Activated naive CD8-positive, alpha-beta T cell (primary cell): Measurements from ENCODE around the gene HCFC1R1.
"Not testable (repeated sequence)": the region's sequence is repeated elsewhere in the genome, so short reads cannot be mapped to it uniquely, and the experiment has no call there.

ENCODE experiments used
- H3K27ac Mint-ChIP-seq: one replicate; pipeline ENCODE4 v1.8.0; 2021; ENCODE audit warnings: mixed read lengths
- H3K27me3 Mint-ChIP-seq: one replicate; pipeline ENCODE4 v1.8.0; 2021; ENCODE audit warnings: mixed read lengths
- H3K36me3 Mint-ChIP-seq: one replicate; pipeline ENCODE4 v1.8.0; 2021; ENCODE audit warnings: mixed read lengths
- H3K4me1 Mint-ChIP-seq: one replicate; pipeline ENCODE4 v1.8.0; 2021; ENCODE audit warnings: low read depth, mixed read lengths
- H3K4me3 Mint-ChIP-seq: one replicate; pipeline ENCODE4 v1.8.0; 2021; ENCODE audit warnings: mild to moderate bottlenecking, mixed read lengths
- H3K9me3 Mint-ChIP-seq: one replicate; pipeline ENCODE4 v1.8.0; 2021; ENCODE audit warnings: low read depth, mixed read lengths

The HCFC1R1 gene

GRCh38 chr16:3023669-3024478 lies at the start of gene HCFC1R1, which contains the start of gene THOC6:
Gene HCFC1R1 (minus strand): TSS chr16:3023942. CDS start chr16:3023941, 1 bp downstream.
Gene THOC6 (plus strand): TSS chr16:3024035. CDS start chr16:3024327, 292 bp downstream.
- peaks cover 46% of the 10 kb centered on the region for H3K4me1 Mint-ChIP-seq
- peak within 1 kb of the TSS; percentile 96 for H3K27ac Mint-ChIP-seq
- no peaks in the 10 kb centered on the region for H3K36me3 Mint-ChIP-seq
- H3K27me3 Mint-ChIP-seq = peaks cover under 1% of the 10 kb centered on the region
- H3K4me3 Mint-ChIP-seq = peak within 1 kb of the TSS; percentile 87
- H3K9me3 Mint-ChIP-seq = no peaks in the 10 kb centered on the region

GRCh38 chr16:3073448-3073847 lies 49.7 kb upstream of the HCFC1R1 start:
- Mint-ChIP-seq H3K36me3 (peaks cover 12% of the 10 kb centered on the region), H3K27ac (peak overlapping the region; percentile 99), H3K9me3 (no peaks in the 10 kb centered on the region), H3K4me1 (peaks cover 78% of the 10 kb centered on the region), H3K27me3 (no peaks in the 10 kb centered on the region), H3K4me3 (peak overlapping the region; percentile 74)

- peak overlapping the region; percentile 99 for H3K27ac Mint-ChIP-seq
- H3K36me3 Mint-ChIP-seq = peaks cover 11% of the 10 kb centered on the region
- not testable (repeated sequence) for H3K9me3 Mint-ChIP-seq, H3K27me3 Mint-ChIP-seq, H3K4me3 Mint-ChIP-seq
- peaks cover 75% of the 10 kb centered on the region for H3K4me1 Mint-ChIP-seq
Observed at GRCh38 chr16:3072576-3073263, 49.0 kb upstream of the HCFC1R1 start.

- H3K9me3 Mint-ChIP-seq, H3K27me3 Mint-ChIP-seq, H3K4me3 Mint-ChIP-seq: not testable (repeated sequence)
- H3K4me1 Mint-ChIP-seq = peaks cover 72% of the 10 kb centered on the region
- H3K36me3 Mint-ChIP-seq = peaks cover 13% of the 10 kb centered on the region
- H3K27ac Mint-ChIP-seq = peak overlapping the region; percentile 46
Observed at GRCh38 chr16:3072148-3072547, 48.4 kb upstream of the HCFC1R1 start.

GRCh38 chr16:3071655-3072054 lies 47.9 kb upstream of the HCFC1R1 start:
- Mint-ChIP-seq H3K4me3 (no peak overlapping the region), H3K4me1 (peaks cover 69% of the 10 kb centered on the region), H3K27me3 (no peaks in the 10 kb centered on the region), H3K36me3 (peaks cover 15% of the 10 kb centered on the region), H3K27ac (peak overlapping the region; percentile 46), H3K9me3 (no peaks in the 10 kb centered on the region)

GRCh38 chr16:3070608-3071111 lies 46.9 kb upstream of the HCFC1R1 start:
- no peaks in the 10 kb centered on the region for H3K9me3 Mint-ChIP-seq
- H3K4me3 Mint-ChIP-seq = peak overlapping the region; percentile 69
- peaks cover 61% of the 10 kb centered on the region for H3K4me1 Mint-ChIP-seq
- H3K36me3 Mint-ChIP-seq = peaks cover 16% of the 10 kb centered on the region
- H3K27me3 Mint-ChIP-seq = no peaks in the 10 kb centered on the region
- peak overlapping the region; percentile 93 for H3K27ac Mint-ChIP-seq

- H3K4me1 Mint-ChIP-seq = peaks cover 58% of the 10 kb centered on the region
- peak overlapping the region; percentile 93 for H3K27ac Mint-ChIP-seq
- not testable (repeated sequence) for H3K27me3 Mint-ChIP-seq, H3K9me3 Mint-ChIP-seq
- peak overlapping the region; percentile 69 for H3K4me3 Mint-ChIP-seq
- peaks cover 18% of the 10 kb centered on the region for H3K36me3 Mint-ChIP-seq
Observed at GRCh38 chr16:3069146-3069545, 45.4 kb upstream of the HCFC1R1 start.

GRCh38 chr16:3068487-3068886 lies 44.7 kb upstream of the HCFC1R1 start:
- H3K4me3 Mint-ChIP-seq = peak overlapping the region; percentile 100
- peaks cover 55% of the 10 kb centered on the region for H3K4me1 Mint-ChIP-seq
- H3K27ac Mint-ChIP-seq = peak overlapping the region; percentile 96
- H3K9me3 Mint-ChIP-seq = no peaks in the 10 kb centered on the region
- peaks cover 18% of the 10 kb centered on the region for H3K36me3 Mint-ChIP-seq
- no peaks in the 10 kb centered on the region for H3K27me3 Mint-ChIP-seq

GRCh38 chr16:3066440-3066748 lies 42.7 kb upstream of the HCFC1R1 start:
- Mint-ChIP-seq H3K27me3 (no peaks in the 10 kb centered on the region), H3K4me3 (peak overlapping the region; percentile 100)

GRCh38 chr16:3065742-3066439 lies 42.1 kb upstream of the HCFC1R1 start:
- peaks cover 18% of the 10 kb centered on the region for H3K36me3 Mint-ChIP-seq
- H3K27me3 Mint-ChIP-seq = no peaks in the 10 kb centered on the region
- H3K9me3 Mint-ChIP-seq = no peaks in the 10 kb centered on the region
- peak overlapping the region; percentile 100 for H3K27ac Mint-ChIP-seq
- H3K4me3 Mint-ChIP-seq = peak overlapping the region; percentile 100
- H3K4me1 Mint-ChIP-seq = peaks cover 41% of the 10 kb centered on the region

More at GRCh38 chr16:3066440-3066748, 42.7 kb upstream of the HCFC1R1 start:
- H3K36me3 Mint-ChIP-seq = peaks cover 18% of the 10 kb centered on the region
- H3K9me3 Mint-ChIP-seq = no peaks in the 10 kb centered on the region
- peak overlapping the region; percentile 100 for H3K27ac Mint-ChIP-seq
- peaks cover 46% of the 10 kb centered on the region for H3K4me1 Mint-ChIP-seq

- peak within 1 kb of the TSS; percentile 100 for H3K4me3 Mint-ChIP-seq
- no peaks in the 10 kb centered on the region for H3K27me3 Mint-ChIP-seq
- no peaks in the 10 kb centered on the region for H3K9me3 Mint-ChIP-seq
- H3K36me3 Mint-ChIP-seq = peaks cover 18% of the 10 kb centered on the region
- H3K27ac Mint-ChIP-seq = peak within 1 kb of the TSS; percentile 100
- peaks cover 37% of the 10 kb centered on the region for H3K4me1 Mint-ChIP-seq
Observed at GRCh38 chr16:3065069-3065741, 41.5 kb upstream of the HCFC1R1 start, which contains the start of gene IL32. Gene IL32 (plus strand): TSS chr16:3065640. CDS start chr16:3065812, 172 bp downstream.

GRCh38 chr16:3063625-3064386 lies 40.1 kb upstream of the HCFC1R1 start:
- H3K4me3 Mint-ChIP-seq = peak overlapping the region; percentile 60

GRCh38 chr16:3062553-3062952 lies 38.8 kb upstream of the HCFC1R1 start:
- Mint-ChIP-seq H3K4me1 (peaks cover 33% of the 10 kb centered on the region), H3K4me3 (no peak overlapping the region), H3K36me3 (peaks cover 8% of the 10 kb centered on the region)

More at GRCh38 chr16:3063625-3064386, 40.1 kb upstream of the HCFC1R1 start:
- Mint-ChIP-seq H3K9me3 (no peaks in the 10 kb centered on the region), H3K4me1 (peaks cover 35% of the 10 kb centered on the region), H3K27ac (peak overlapping the region; percentile 100), H3K36me3 (peaks cover 10% of the 10 kb centered on the region), H3K27me3 (no peaks in the 10 kb centered on the region)

More at GRCh38 chr16:3062553-3062952, 38.8 kb upstream of the HCFC1R1 start:
- H3K9me3 Mint-ChIP-seq = no peaks in the 10 kb centered on the region
- no peaks in the 10 kb centered on the region for H3K27me3 Mint-ChIP-seq
- peak overlapping the region; percentile 10 for H3K27ac Mint-ChIP-seq
